22Rv1 (cell line): ENCODE data around the gene TPST2.

ENCODE experiments used
- H3K27ac ChIP-seq: fragments of 450-650 bp; 2 replicates; pipeline ENCODE4 v1.5.1; 2017
- CTCF ChIP-seq: fragments of 450-650 bp; IDR thresholded peaks from 2 replicates; pipeline ENCODE4 v1.5.1; 2017; ENCODE audit warnings: mild to moderate bottlenecking
- ZFX ChIP-seq: fragments of 450-650 bp; IDR thresholded peaks from 2 replicates; pipeline ENCODE4 v1.6.1; 2017; ENCODE audit warnings: antibody characterized with exemption, borderline replicate concordance

Gene TPST2

GRCh38 chr22:26549902-26550497 is 39.9 kb downstream of the TPST2 start:
- TF ChIP-seq CTCF (no peak), ZFX (no peak)
- H3K27ac ChIP-seq = no peak overlapping the region

GRCh38 chr22:26548984-26549383 is 40.9 kb downstream of the TPST2 start:
- no peak overlapping the region for H3K27ac ChIP-seq
- TF ChIP-seq CTCF = no peak
- TF ChIP-seq ZFX = no peak

- no peak overlapping the region for H3K27ac ChIP-seq
Observed at GRCh38 chr22:26548303-26548702, 41.6 kb downstream of the TPST2 start.

GRCh38 chr22:26547837-26548236 is 42.1 kb downstream of the TPST2 start:
- TF ChIP-seq ZFX (no peak), CTCF (no peak)
- no peak overlapping the region for H3K27ac ChIP-seq

More at GRCh38 chr22:26548303-26548702, 41.6 kb downstream of the TPST2 start:
- TF ChIP-seq ZFX = no peak

GRCh38 chr22:26547426-26547825 is 42.5 kb downstream of the TPST2 start:
- H3K27ac ChIP-seq = no peak overlapping the region
- TF ChIP-seq ZFX (no peak), CTCF (no peak)

GRCh38 chr22:26546282-26546681 is 43.6 kb downstream of the TPST2 start:
- H3K27ac ChIP-seq = no peak overlapping the region
- TF ChIP-seq CTCF (no peak), ZFX (no peak)

GRCh38 chr22:26545827-26546226 is 44.1 kb downstream of the TPST2 start:
- H3K27ac ChIP-seq = no peak overlapping the region

More at GRCh38 chr22:26545827-26546226, 44.1 kb downstream of the TPST2 start:
- TF ChIP-seq ZFX (no peak), CTCF (no peak)
